ENCODE measurements around the gene FOLH1.
"Not testable (repeated sequence)": the region's sequence is repeated elsewhere in the genome, so short reads cannot be mapped to it uniquely, and the experiment has no call there.

- not testable (repeated sequence) for TF ChIP-seq POLR2A (IDR thresholded peaks at IDR 0.05; ENCODE audit: low read length); EP300 (IDR thresholded peaks at IDR 0.05); CBX8 (IDR thresholded peaks at IDR 0.05); ZFP36 (IDR thresholded peaks at IDR 0.05; ENCODE audit: borderline replicate concordance, partially characterized antibody); CTCF (IDR thresholded peaks at IDR 0.05); FOSB (CRISPR knock-in tag; IDR thresholded peaks at IDR 0.05); FOSL2 (IDR thresholded peaks at IDR 0.05); FOSL2 (CRISPR knock-in tag; IDR thresholded peaks at IDR 0.05); TP53 (CRISPR knock-in tag; IDR thresholded peaks at IDR 0.05); RAD21 (conservative IDR thresholded peaks at IDR 0.05 in 1 of 2, IDR thresholded peaks at IDR 0.05 in 1 of 2); MAX (IDR thresholded peaks at IDR 0.05)
Measured at GRCh38 chr11:49231725-49232124, 23.3 kb upstream of the FOLH1 start.
